WTC11 (cell line): ENCODE measurements around the gene TDRD9.

ENCODE experiments used
- ATF2 ChIP-seq: sonication (generic); formaldehyde crosslinking; IDR thresholded peaks from 2 replicates; pipeline ENCODE4 v1.8.1; 2022; ENCODE audit warnings: low read depth, missing genetic modification reagents, borderline replicate concordance
- CTCF ChIP-seq: fragments of 200-600 bp; IDR thresholded peaks from 2 replicates; pipeline ENCODE4 v1.8.0; 2022; ENCODE audit warnings: antibody characterized with exemption
- ELF4 ChIP-seq: sonication (generic); formaldehyde crosslinking; IDR thresholded peaks from 2 replicates; pipeline ENCODE4 v1.8.1; 2022; ENCODE audit warnings: low read depth, mild to moderate bottlenecking, moderate library complexity, missing genetic modification reagents
- ETV6 ChIP-seq: sonication (generic); formaldehyde crosslinking; IDR thresholded peaks from 2 replicates; pipeline ENCODE4 v1.8.1; 2022; ENCODE audit warnings: mild to moderate bottlenecking, missing genetic modification reagents
- USF2 ChIP-seq: sonication (generic); formaldehyde crosslinking; IDR thresholded peaks from 2 replicates; pipeline ENCODE4 v1.8.1; 2023; ENCODE audit warnings: mild to moderate bottlenecking, missing genetic modification reagents, moderate library complexity

- TF ChIP-seq ELF4 (CRISPR knock-in tag) (no peak), ETV6 (CRISPR knock-in tag) (no peak), USF2 (no peak), CTCF (no peak), ATF2 (CRISPR knock-in tag) (no peak)
Measured at GRCh38 chr14:104095426-104096310, 167.4 kb downstream of the TDRD9 start.
